SK-N-SH treated with all-trans-retinoic acid at 6 μM for 48 hours (cell line): Measurements from ENCODE around the gene GCM1.

Experiments used
- ATAC-seq: fragments of 200-7000 bp; cut with Tn5 transposase; 3 replicates; pipeline ENCODE4 v1.9.1; 2020; ENCODE audit warnings: mild to moderate bottlenecking, moderate library complexity
- ARNTL ChIP-seq: fragments of 450-650 bp; formaldehyde crosslinking; IDR thresholded peaks from 2 replicates; pipeline ENCODE4 v1.5.0; 2020; ENCODE audit warnings: low read depth, mild to moderate bottlenecking, moderate library complexity, borderline replicate concordance
- BACH2 ChIP-seq: fragments of 250-450 bp; sonication (Bioruptor Pico); IDR thresholded peaks from 2 replicates; pipeline ENCODE4 v1.9.0; 2021; ENCODE audit warnings: mild to moderate bottlenecking, borderline replicate concordance
- CSDC2 ChIP-seq: fragments of 250-450 bp; sonication (Bioruptor Pico); IDR thresholded peaks from 2 replicates; pipeline ENCODE4 v1.5.0; 2020; ENCODE audit warnings: mild to moderate bottlenecking, moderate library complexity
- ESRRG ChIP-seq: fragments of 250-450 bp; sonication (Bioruptor Pico); IDR thresholded peaks from 2 replicates; pipeline ENCODE4 v1.6.1; 2021; ENCODE audit warnings: mild to moderate bottlenecking
- GLIS3 ChIP-seq: fragments of 250-450 bp; sonication (Bioruptor Pico); IDR thresholded peaks from 2 replicates; pipeline ENCODE4 v1.5.0; 2020; ENCODE audit warnings: mild to moderate bottlenecking, moderate library complexity
- ISL1 ChIP-seq: fragments of 250-450 bp; sonication (Bioruptor Pico); IDR thresholded peaks from 2 replicates; pipeline ENCODE4 v2.1.2; 2022; ENCODE audit warnings: mild to moderate bottlenecking, moderate library complexity
- OSR1 ChIP-seq: fragments of 250-450 bp; sonication (Bioruptor Pico); IDR thresholded peaks from 2 replicates; pipeline ENCODE4 v1.8.0; 2022; ENCODE audit warnings: moderate library complexity, mild to moderate bottlenecking, inconsistent platforms
- PPARA ChIP-seq: fragments of 250-450 bp; sonication (Bioruptor Pico); IDR thresholded peaks from 2 replicates; pipeline ENCODE4 v1.5.0; 2020; ENCODE audit warnings: mild to moderate bottlenecking, borderline replicate concordance
- RARB ChIP-seq: fragments of 250-450 bp; sonication (Bioruptor Pico); IDR thresholded peaks from 2 replicates; pipeline ENCODE4 v1.8.0; 2021; ENCODE audit warnings: mild to moderate bottlenecking, moderate library complexity
- SNAI2 ChIP-seq: fragments of 250-450 bp; sonication (Bioruptor Pico); IDR thresholded peaks from 2 replicates; pipeline ENCODE4 v1.5.0; 2020; ENCODE audit warnings: mild to moderate bottlenecking, moderate library complexity
- TCF4 ChIP-seq: fragments of 250-450 bp; sonication (Bioruptor Pico); IDR thresholded peaks from 2 replicates; pipeline ENCODE4 v1.8.0; 2021; ENCODE audit warnings: mild to moderate bottlenecking, moderate library complexity, borderline replicate concordance
- TOX ChIP-seq: fragments of 250-450 bp; sonication (Bioruptor Pico); IDR thresholded peaks from 2 replicates; pipeline ENCODE4 v1.8.0; 2021; ENCODE audit warnings: mild to moderate bottlenecking, moderate library complexity, borderline replicate concordance
- ZC3H10 ChIP-seq: fragments of 250-450 bp; sonication (Bioruptor Pico); IDR thresholded peaks from 2 replicates; pipeline ENCODE4 v1.5.1; 2021; ENCODE audit warnings: mild to moderate bottlenecking, moderate library complexity
- ZFP3 ChIP-seq: fragments of 250-450 bp; sonication (Bioruptor Pico); IDR thresholded peaks from 2 replicates; pipeline ENCODE4 v1.5.0; 2020; ENCODE audit warnings: mild to moderate bottlenecking, moderate library complexity
- ZNF565 ChIP-seq: fragments of 450-650 bp; formaldehyde crosslinking; conservative IDR thresholded peaks from 2 replicates; pipeline ENCODE4 v1.5.0; 2020; ENCODE audit warnings: low read depth, mild to moderate bottlenecking, moderate library complexity
- ZNF70 ChIP-seq: fragments of 450-650 bp; formaldehyde crosslinking; IDR thresholded peaks from 2 replicates; pipeline ENCODE4 v1.5.0; 2020; ENCODE audit warnings: mild to moderate bottlenecking, moderate library complexity
- ZNF8 ChIP-seq: fragments of 450-650 bp; formaldehyde crosslinking; IDR thresholded peaks from 2 replicates; pipeline ENCODE4 v1.5.0; 2020; ENCODE audit warnings: mild to moderate bottlenecking, moderate library complexity
- TF ChIP-seq, protein P1 (sequence below): fragments of 250-450 bp; sonication (Bioruptor Pico); IDR thresholded peaks from 2 replicates; pipeline ENCODE4 v1.5.1; 2021; ENCODE audit warnings: mild to moderate bottlenecking, moderate library complexity
- TF ChIP-seq, protein P2 (sequence below): fragments of 250-450 bp; sonication (Bioruptor Pico); IDR thresholded peaks from 2 replicates; pipeline ENCODE4 v1.8.0; 2020; ENCODE audit warnings: mild to moderate bottlenecking, moderate library complexity, borderline replicate concordance
- TF ChIP-seq, protein P3 (sequence below): fragments of 250-450 bp; sonication (Bioruptor Pico); IDR thresholded peaks from 2 replicates; pipeline ENCODE4 v1.5.0; 2020; ENCODE audit warnings: mild to moderate bottlenecking, moderate library complexity
- TF ChIP-seq, protein P4 (sequence below): fragments of 250-450 bp; sonication (Bioruptor Pico); IDR thresholded peaks from 2 replicates; pipeline ENCODE4 v1.8.0; 2021; ENCODE audit warnings: low read depth, mild to moderate bottlenecking, moderate library complexity, borderline replicate concordance

Gene GCM1

DNA sequence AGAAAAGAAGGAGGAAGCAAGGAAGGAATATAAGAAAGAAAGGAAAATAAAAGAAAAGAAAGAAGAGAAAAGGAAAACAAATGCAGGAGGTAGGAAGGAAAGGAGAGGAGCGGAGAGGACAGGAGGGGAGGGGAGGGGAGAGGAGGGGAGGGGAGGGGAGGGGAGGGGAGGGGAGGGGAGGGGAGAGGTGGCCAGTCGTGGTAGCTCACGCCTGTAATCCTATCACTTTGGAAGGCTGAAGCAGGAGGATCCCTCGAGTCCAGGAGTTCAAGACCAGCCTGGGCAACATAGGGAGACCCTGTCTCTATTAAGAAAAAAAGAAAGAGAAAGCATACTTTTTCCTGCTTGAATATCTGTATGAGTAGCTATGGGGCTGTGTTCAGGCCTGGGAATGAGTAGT lies 46.4 kb upstream of the GCM1 start:
- no peak for TF ChIP-seq ZFP3 (CRISPR knock-in tag)
- TF ChIP-seq ZC3H10 (CRISPR knock-in tag) = no peak
- no peak for TF ChIP-seq SNAI2
- no peak for TF ChIP-seq BACH2 (CRISPR knock-in tag)
- no peak for TF ChIP-seq RARB (CRISPR knock-in tag)
- TF ChIP-seq TOX (CRISPR knock-in tag) = no peak
- TF ChIP-seq TCF4 (CRISPR knock-in tag) = no peak
- no peak for TF ChIP-seq ZNF70 (CRISPR knock-in tag)
- TF ChIP-seq, protein P1, sequence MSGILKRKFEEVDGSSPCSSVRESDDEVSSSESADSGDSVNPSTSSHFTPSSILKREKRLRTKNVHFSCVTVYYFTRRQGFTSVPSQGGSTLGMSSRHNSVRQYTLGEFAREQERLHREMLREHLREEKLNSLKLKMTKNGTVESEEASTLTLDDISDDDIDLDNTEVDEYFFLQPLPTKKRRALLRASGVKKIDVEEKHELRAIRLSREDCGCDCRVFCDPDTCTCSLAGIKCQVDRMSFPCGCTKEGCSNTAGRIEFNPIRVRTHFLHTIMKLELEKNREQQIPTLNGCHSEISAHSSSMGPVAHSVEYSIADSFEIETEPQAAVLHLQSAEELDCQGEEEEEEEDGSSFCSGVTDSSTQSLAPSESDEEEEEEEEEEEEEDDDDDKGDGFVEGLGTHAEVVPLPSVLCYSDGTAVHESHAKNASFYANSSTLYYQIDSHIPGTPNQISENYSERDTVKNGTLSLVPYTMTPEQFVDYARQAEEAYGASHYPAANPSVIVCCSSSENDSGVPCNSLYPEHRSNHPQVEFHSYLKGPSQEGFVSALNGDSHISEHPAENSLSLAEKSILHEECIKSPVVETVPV (CRISPR knock-in tag) = no peak
- no peak for TF ChIP-seq ISL1
- no peak for ATAC-seq

DNA sequence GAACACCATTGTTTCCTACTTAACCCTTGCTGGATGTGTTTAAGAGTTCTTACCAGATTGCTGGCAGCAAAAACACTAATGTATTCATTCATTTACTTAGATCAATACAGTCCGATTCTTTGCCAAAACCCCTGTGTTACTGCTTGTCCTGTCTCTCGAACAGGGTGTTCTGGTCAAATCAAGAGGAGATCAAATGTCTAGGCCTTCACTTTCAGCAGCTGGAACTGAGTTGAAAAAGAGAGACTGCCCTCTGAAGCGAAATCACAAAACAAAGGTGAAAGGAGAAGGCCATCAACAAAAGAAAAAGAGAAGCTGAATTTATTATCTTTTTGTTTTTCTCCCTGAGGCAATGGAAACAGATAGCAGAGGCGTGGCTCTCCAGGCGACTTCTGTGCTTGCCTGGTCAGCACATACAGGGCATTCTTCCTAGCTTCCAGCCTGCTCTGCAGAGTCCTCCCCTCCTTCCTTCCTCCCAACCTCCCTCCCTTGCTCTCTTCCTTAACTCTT lies 44.1 kb upstream of the GCM1 start:
- TF ChIP-seq ESRRG (CRISPR knock-in tag) (no peak), ZNF8 (CRISPR knock-in tag) (no peak), ZFP3 (CRISPR knock-in tag) (no peak), ISL1 (no peak), PPARA (CRISPR knock-in tag) (no peak), ZNF565 (CRISPR knock-in tag) (no peak), CSDC2 (CRISPR knock-in tag) (no peak), OSR1 (CRISPR knock-in tag) (no peak), ARNTL (CRISPR knock-in tag) (no peak), ZNF70 (CRISPR knock-in tag) (no peak), ZC3H10 (CRISPR knock-in tag) (no peak), GLIS3 (CRISPR knock-in tag) (no peak), TCF4 (CRISPR knock-in tag) (no peak)
- TF ChIP-seq, protein P2, sequence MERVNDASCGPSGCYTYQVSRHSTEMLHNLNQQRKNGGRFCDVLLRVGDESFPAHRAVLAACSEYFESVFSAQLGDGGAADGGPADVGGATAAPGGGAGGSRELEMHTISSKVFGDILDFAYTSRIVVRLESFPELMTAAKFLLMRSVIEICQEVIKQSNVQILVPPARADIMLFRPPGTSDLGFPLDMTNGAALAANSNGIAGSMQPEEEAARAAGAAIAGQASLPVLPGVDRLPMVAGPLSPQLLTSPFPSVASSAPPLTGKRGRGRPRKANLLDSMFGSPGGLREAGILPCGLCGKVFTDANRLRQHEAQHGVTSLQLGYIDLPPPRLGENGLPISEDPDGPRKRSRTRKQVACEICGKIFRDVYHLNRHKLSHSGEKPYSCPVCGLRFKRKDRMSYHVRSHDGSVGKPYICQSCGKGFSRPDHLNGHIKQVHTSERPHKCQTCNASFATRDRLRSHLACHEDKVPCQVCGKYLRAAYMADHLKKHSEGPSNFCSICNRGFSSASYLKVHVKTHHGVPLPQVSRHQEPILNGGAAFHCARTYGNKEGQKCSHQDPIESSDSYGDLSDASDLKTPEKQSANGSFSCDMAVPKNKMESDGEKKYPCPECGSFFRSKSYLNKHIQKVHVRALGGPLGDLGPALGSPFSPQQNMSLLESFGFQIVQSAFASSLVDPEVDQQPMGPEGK (CRISPR knock-in tag) = no peak
- TF ChIP-seq, protein P1 (CRISPR knock-in tag) = no peak
- TF ChIP-seq, protein P3, sequence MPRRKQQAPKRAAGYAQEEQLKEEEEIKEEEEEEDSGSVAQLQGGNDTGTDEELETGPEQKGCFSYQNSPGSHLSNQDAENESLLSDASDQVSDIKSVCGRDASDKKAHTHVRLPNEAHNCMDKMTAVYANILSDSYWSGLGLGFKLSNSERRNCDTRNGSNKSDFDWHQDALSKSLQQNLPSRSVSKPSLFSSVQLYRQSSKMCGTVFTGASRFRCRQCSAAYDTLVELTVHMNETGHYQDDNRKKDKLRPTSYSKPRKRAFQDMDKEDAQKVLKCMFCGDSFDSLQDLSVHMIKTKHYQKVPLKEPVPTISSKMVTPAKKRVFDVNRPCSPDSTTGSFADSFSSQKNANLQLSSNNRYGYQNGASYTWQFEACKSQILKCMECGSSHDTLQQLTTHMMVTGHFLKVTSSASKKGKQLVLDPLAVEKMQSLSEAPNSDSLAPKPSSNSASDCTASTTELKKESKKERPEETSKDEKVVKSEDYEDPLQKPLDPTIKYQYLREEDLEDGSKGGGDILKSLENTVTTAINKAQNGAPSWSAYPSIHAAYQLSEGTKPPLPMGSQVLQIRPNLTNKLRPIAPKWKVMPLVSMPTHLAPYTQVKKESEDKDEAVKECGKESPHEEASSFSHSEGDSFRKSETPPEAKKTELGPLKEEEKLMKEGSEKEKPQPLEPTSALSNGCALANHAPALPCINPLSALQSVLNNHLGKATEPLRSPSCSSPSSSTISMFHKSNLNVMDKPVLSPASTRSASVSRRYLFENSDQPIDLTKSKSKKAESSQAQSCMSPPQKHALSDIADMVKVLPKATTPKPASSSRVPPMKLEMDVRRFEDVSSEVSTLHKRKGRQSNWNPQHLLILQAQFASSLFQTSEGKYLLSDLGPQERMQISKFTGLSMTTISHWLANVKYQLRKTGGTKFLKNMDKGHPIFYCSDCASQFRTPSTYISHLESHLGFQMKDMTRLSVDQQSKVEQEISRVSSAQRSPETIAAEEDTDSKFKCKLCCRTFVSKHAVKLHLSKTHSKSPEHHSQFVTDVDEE (CRISPR knock-in tag) = no peak
- TF ChIP-seq, protein P4, sequence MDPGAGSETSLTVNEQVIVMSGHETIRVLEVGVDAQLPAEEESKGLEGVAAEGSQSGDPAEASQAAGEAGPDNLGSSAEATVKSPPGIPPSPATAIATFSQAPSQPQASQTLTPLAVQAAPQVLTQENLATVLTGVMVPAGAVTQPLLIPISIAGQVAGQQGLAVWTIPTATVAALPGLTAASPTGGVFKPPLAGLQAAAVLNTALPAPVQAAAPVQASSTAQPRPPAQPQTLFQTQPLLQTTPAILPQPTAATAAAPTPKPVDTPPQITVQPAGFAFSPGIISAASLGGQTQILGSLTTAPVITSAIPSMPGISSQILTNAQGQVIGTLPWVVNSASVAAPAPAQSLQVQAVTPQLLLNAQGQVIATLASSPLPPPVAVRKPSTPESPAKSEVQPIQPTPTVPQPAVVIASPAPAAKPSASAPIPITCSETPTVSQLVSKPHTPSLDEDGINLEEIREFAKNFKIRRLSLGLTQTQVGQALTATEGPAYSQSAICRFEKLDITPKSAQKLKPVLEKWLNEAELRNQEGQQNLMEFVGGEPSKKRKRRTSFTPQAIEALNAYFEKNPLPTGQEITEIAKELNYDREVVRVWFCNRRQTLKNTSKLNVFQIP (CRISPR knock-in tag) = no peak
- no peak for ATAC-seq

DNA sequence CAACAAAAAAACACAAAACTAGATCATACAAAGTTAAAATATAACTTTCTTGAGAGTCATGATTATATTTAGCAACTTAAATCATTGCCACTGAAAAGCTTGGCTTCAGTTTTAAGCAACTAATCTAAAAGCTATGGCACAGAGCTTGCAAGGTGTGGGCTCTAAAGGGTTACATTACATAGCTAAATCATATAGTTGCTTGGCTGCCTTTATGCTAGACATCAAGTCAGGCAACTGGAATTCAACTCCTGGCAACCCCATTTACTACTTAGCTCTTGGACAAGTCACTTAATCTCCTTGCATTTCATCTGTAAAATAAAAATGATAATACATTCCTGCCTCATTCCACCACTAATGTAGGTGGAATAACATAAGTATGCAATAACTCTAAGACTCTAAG lies 40.9 kb upstream of the GCM1 start:
- TF ChIP-seq ZNF565 (CRISPR knock-in tag) (no peak), ZNF8 (CRISPR knock-in tag) (no peak), OSR1 (CRISPR knock-in tag) (no peak), ISL1 (peak; percentile 72)
- TF ChIP-seq, protein P1 (CRISPR knock-in tag) = no peak
- TF ChIP-seq, protein P3 (CRISPR knock-in tag) = no peak
- TF ChIP-seq, all 23 proteins: peak for 1
- peak; percentile 50; the same call in 1 of the 3 replicates for ATAC-seq
